Measurements from ENCODE around the gene JAG1. TPM values are rescaled to one million over a fixed set of nuclear protein-coding genes. Genes with fewer than 3 reads are reported as not detected.

Gene JAG1
- total and polyA plus RNA-seq, 2 of the 4 experiments (the other 2 are of a cell fraction): 10.2 to 22.6 TPM

DNA sequence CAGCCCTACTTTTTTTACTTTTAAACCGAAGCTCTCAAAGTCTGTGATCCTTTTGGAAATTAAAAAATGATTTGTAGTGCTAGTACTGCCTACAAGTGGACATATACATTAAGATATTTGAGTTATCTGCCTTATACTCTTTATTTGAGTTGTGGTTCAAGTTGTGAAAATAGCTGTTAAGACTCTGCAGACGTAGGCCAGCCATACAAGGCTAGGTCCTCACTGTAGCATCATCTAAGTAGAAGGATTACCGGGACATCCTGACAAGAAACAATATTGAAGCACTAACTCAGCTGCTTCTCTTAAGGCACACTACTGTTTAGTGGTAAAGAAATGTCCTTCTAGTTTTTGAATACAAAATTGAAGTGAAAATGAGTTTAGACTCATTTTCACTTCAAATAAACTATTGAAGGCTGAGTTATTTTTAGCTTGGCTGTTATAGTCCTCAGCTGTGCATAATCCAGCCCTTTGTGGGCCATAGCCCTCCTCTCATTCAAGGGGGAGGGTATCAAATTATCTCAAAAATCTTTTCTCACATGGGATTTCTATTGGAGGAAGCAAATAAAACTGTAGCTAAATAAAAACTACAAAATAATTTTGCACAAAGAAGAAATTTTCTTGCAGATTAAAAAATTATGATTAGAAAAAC, 68.1 kb downstream of the JAG1 start:
- in situ Hi-C loops (cut with MboI; ENCODE audit: low sequenced_read_pairs): no loop called here
- peak overlapping the region; percentile 82; the same call in 1 of the 2 replicates for H4K5ac ChIP-seq (ENCODE audit: low read depth, low read length)
- BruUV-seq (replicated peaks): no TSS peak
- H2AK5ac ChIP-seq (ENCODE audit: low read depth, low read length): peak overlapping the region; percentile 72; the same call in 1 of the 2 replicates
- H2BK5ac ChIP-seq (ENCODE audit: low read depth, low read length, poor library complexity, severe bottlenecking): peak overlapping the region; percentile 86
- no peak overlapping the region for H3K4me3 ChIP-seq (ENCODE audit: insufficient read depth, low read depth, low read length)
- H3K18ac ChIP-seq (ENCODE audit: low read depth, low read length): peak overlapping the region; percentile 98; the same call in 1 of the 2 replicates
- peak overlapping the region; percentile 64 for H4K91ac ChIP-seq (ENCODE audit: insufficient read depth, low read depth, low read length)
- ATAC-seq (ENCODE audit: low read depth): no peak
- TF ChIP-seq, protein P1, sequence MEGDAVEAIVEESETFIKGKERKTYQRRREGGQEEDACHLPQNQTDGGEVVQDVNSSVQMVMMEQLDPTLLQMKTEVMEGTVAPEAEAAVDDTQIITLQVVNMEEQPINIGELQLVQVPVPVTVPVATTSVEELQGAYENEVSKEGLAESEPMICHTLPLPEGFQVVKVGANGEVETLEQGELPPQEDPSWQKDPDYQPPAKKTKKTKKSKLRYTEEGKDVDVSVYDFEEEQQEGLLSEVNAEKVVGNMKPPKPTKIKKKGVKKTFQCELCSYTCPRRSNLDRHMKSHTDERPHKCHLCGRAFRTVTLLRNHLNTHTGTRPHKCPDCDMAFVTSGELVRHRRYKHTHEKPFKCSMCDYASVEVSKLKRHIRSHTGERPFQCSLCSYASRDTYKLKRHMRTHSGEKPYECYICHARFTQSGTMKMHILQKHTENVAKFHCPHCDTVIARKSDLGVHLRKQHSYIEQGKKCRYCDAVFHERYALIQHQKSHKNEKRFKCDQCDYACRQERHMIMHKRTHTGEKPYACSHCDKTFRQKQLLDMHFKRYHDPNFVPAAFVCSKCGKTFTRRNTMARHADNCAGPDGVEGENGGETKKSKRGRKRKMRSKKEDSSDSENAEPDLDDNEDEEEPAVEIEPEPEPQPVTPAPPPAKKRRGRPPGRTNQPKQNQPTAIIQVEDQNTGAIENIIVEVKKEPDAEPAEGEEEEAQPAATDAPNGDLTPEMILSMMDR (conservative IDR thresholded peaks at IDR 0.05; ENCODE audit: low read depth, low read length): no peak
- TF ChIP-seq, protein P2, sequence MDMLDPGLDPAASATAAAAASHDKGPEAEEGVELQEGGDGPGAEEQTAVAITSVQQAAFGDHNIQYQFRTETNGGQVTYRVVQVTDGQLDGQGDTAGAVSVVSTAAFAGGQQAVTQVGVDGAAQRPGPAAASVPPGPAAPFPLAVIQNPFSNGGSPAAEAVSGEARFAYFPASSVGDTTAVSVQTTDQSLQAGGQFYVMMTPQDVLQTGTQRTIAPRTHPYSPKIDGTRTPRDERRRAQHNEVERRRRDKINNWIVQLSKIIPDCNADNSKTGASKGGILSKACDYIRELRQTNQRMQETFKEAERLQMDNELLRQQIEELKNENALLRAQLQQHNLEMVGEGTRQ (IDR thresholded peaks at IDR 0.05; ENCODE audit: low read depth, low read length): no peak
- H3K14ac ChIP-seq (replicated peaks; ENCODE audit: low read depth, low read length): peak overlapping the region; percentile 84
- H3K36me3 ChIP-seq (ENCODE audit: control insufficient read depth, insufficient read depth, low read length): no peaks in the 10 kb centered on the region
- H4K8ac ChIP-seq (ENCODE audit: low read depth in 2 of 2, low read length in 2 of 2): peak overlapping the region; percentile 10 to 88; a peak in 2 of 4 replicates
- no peak overlapping the region for H2AK9ac ChIP-seq (replicated peaks; ENCODE audit: low read depth, low read length, poor library complexity)
- H2BK20ac ChIP-seq (ENCODE audit: low read depth, low read length): peak overlapping the region; percentile 90; the same call in 1 of the 2 replicates
- ChIA-PET CTCF (interaction anchor here (0.5 kb wide), 1 partner anchor 938 kb away, joined by 5 read pairs; no protein-coding TSS in a partner anchor), POLR2A (ENCODE audit: unreplicated experiment) (no interaction called here)
- no peak overlapping the region for H3K9ac ChIP-seq (ENCODE audit: low read depth, low read length)
- peaks cover 22% of the 10 kb centered on the region for H3K9me1 ChIP-seq (ENCODE audit: insufficient read depth, low read length)
- no peak overlapping the region for H3K56ac ChIP-seq (ENCODE audit: extremely low read depth, insufficient read depth, low read length)
- H3K27ac ChIP-seq (ENCODE audit: insufficient read depth, low read length): peak overlapping the region; percentile 78
- dilution Hi-C loops (cut with HindIII; ENCODE audit: low sequenced_read_pairs, unreplicated experiment): no loop called here
- no CpG with 5 or more reads among the region's 3 CpGs for WGBS, 2 experiments (ENCODE audit: extremely low coverage in 2 of 2, insufficient read length in 1 of 2)
- peaks cover 30% of the 10 kb centered on the region for H3K4me1 ChIP-seq (ENCODE audit: control insufficient read depth, insufficient read depth, low read length)
- no peak overlapping the region for H3K4me2 ChIP-seq (ENCODE audit: low read depth, low read length)
- intact Hi-C loops (cut with micrococcal nuclease): loop anchor here (2.0 kb wide), 1 partner anchor 47 kb away; no protein-coding TSS in a partner anchor
- peak overlapping the region; percentile 98; the same call in 2 of the 3 replicates for H2BK15ac ChIP-seq (ENCODE audit: low read depth, low read length)
- peak overlapping the region; percentile 81 for H3K4ac ChIP-seq (ENCODE audit: low read depth, low read length)
- peaks cover 0 to 11% of the 10 kb centered on the region in 2 experiments; a peak in 2 of 4 replicates for H3K79me1 ChIP-seq (ENCODE audit: low read depth in 1 of 2, low read length in 2 of 2)
- peak overlapping the region; percentile 61; the same call in 1 of the 2 replicates for H3K23ac ChIP-seq (ENCODE audit: low read depth, low read length)
- no peak for DNase-seq
- no peaks in the 10 kb centered on the region for H3K27me3 ChIP-seq (ENCODE audit: control insufficient read depth, insufficient read depth, low read length)
- H4K20me1 ChIP-seq (ENCODE audit: insufficient read depth, low read length): no peaks in the 10 kb centered on the region
- H2AFZ ChIP-seq (replicated peaks; ENCODE audit: low read length, poor library complexity): no peak overlapping the region
- peak overlapping the region; percentile 92 for H2BK120ac ChIP-seq (ENCODE audit: low read depth, low read length)
- no peaks in the 10 kb centered on the region for H3K9me3 ChIP-seq (ENCODE audit: control insufficient read depth, insufficient read depth, low read length)

All from IMR-90 (cell line).